A549 (cell line): ENCODE results near the gene SYNGR4. TPM values are rescaled to one million over a fixed set of nuclear protein-coding genes. Genes with fewer than 3 reads are reported as not detected.

Source experiments
- ATAC-seq, 2 experiments: fragments of 200-7000 bp in 1 of 2; fragments of >200 bp in 1 of 2; cut with Nextera tagmentation in 1 of 2; cut with Tn5 transposase in 1 of 2; 3 replicates each; pipeline versions ENCODE4 v1.8.0 to v1.9.1; 2018 to 2020; ENCODE audit warnings: mild to moderate bottlenecking in 1 of 2, moderate library complexity in 1 of 2
- CTCF ChIA-PET: fragments of 300-600 bp; sonication (Branson Sonifier 250); formaldehyde crosslinking; extraction: SDS; loops from one replicate; lab custom pipeline; 2021; ENCODE audit warnings: antibody characterized with exemption, inconsistent platforms; lab: Yijun Ruan, JAX
- POLR2A ChIA-PET: fragments of 350-600 bp; formaldehyde crosslinking; extraction: SDS; loops from one replicate; lab custom pipeline; 2021; ENCODE audit warnings: antibody characterized with exemption, inconsistent platforms; lab: Yijun Ruan, JAX
- DNase-seq, 2 experiments: peaks; one replicate each; pipeline versions ENCODE4 v3.0.0 to v3.0.0-alpha.2; 2011 to 2016; ENCODE audit warnings: low read depth in 1 of 2, low spot score in 1 of 2
- FAIRE-seq: peaks from 2 replicates; lab custom pipeline; 2011; peaks lifted over from hg19 to GRCh38; lab: Jason Lieb, UNC
- H3K27ac ChIP-seq, 2 experiments: fragments of >200 bp; sonication (Bioruptor Twin); formaldehyde crosslinking; 3 replicates each; pipeline ENCODE4 v1.5.1; 2016 to 2017
- H3K4me1 ChIP-seq: fragments of >200 bp; sonication (Bioruptor Twin); formaldehyde crosslinking; 3 replicates; pipeline ENCODE4 v1.6.1; 2016
- H3K4me2 ChIP-seq: fragments of >200 bp; sonication (Bioruptor Twin); formaldehyde crosslinking; 3 replicates; pipeline ENCODE4 v1.6.1; 2016
- H3K4me3 ChIP-seq: fragments of >200 bp; sonication (Bioruptor Twin); formaldehyde crosslinking; 3 replicates; pipeline ENCODE4 v1.5.1; 2016
- H3K9me3 ChIP-seq: fragments of >200 bp; sonication (Bioruptor Twin); formaldehyde crosslinking; 3 replicates; pipeline ENCODE4 v1.6.1; 2016
- CBX8 ChIP-seq: fragments of 200-600 bp; sonication (generic); IDR thresholded peaks from 2 replicates; pipeline ENCODE4 v1.6.1; 2016
- CHD2 ChIP-seq: fragments of 150-350 bp; IDR thresholded peaks from 2 replicates; pipeline ENCODE4 v1.6.1; 2014; ENCODE audit warnings: low read length; ENCODE audit not compliant: partially characterized antibody
- CTCF ChIP-seq: fragments of >200 bp; sonication (Bioruptor Twin); formaldehyde crosslinking; IDR thresholded peaks from 3 replicates; pipeline ENCODE4 v1.5.1; 2016
- EHMT2 ChIP-seq: fragments of 200-600 bp; sonication (generic); IDR thresholded peaks from 2 replicates; pipeline ENCODE4 v1.6.1; 2016; ENCODE audit warnings: antibody characterized with exemption, low read depth, mild to moderate bottlenecking, moderate library complexity
- ELK1 ChIP-seq: fragments of 150-350 bp; IDR thresholded peaks from 2 replicates; pipeline ENCODE4 v1.6.1; 2014; ENCODE audit warnings: low read depth, mild to moderate bottlenecking, low read length
- FOSL2 ChIP-seq, 2 experiments: fragments of 450-650 bp in 1 of 2; fragments of >200 bp in 1 of 2; sonication (Bioruptor Twin) in 1 of 2; formaldehyde crosslinking; IDR thresholded peaks; 2 replicates each; pipeline versions ENCODE4 v1.5.0 to v1.6.1; 2016 to 2020; ENCODE audit warnings: mild to moderate bottlenecking in 1 of 2, moderate library complexity in 1 of 2
- HMGXB4 ChIP-seq: fragments of 250-450 bp; sonication (Bioruptor Pico); IDR thresholded peaks from 2 replicates; pipeline ENCODE4 v1.5.0; 2021; ENCODE audit warnings: mild to moderate bottlenecking, moderate library complexity, borderline replicate concordance
- HOXA7 ChIP-seq: fragments of 250-450 bp; sonication (Bioruptor Pico); IDR thresholded peaks from 2 replicates; pipeline ENCODE4 v1.5.0; 2020; ENCODE audit warnings: mild to moderate bottlenecking, moderate library complexity
- HOXB13 ChIP-seq: fragments of 250-450 bp; sonication (Bioruptor Pico); IDR thresholded peaks from 2 replicates; pipeline ENCODE4 v1.5.0; 2020; ENCODE audit warnings: low read depth, mild to moderate bottlenecking, moderate library complexity
- JUN ChIP-seq, 2 experiments: fragments of >200 bp; sonication (Bioruptor Twin); formaldehyde crosslinking; IDR thresholded peaks; 2 replicates in 1 of 2; 3 replicates in 1 of 2; pipeline ENCODE4 v1.6.1; 2016 to 2017
- KDM1A ChIP-seq: fragments of 200-600 bp; sonication (generic); IDR thresholded peaks from 2 replicates; pipeline ENCODE4 v1.6.1; 2016; ENCODE audit warnings: low read depth, mild to moderate bottlenecking
- MAFK ChIP-seq: fragments of 450-650 bp; IDR thresholded peaks from 2 replicates; pipeline ENCODE4 v1.6.1; 2014; ENCODE audit not compliant: partially characterized antibody
- MAZ ChIP-seq: fragments of 150-350 bp; IDR thresholded peaks from 2 replicates; pipeline ENCODE4 v1.6.1; 2014; ENCODE audit warnings: antibody characterized with exemption, low read depth, low read length, borderline replicate concordance
- NFE2L2 ChIP-seq: fragments of 150-350 bp; conservative IDR thresholded peaks from 2 replicates; pipeline ENCODE4 v1.6.1; 2014; ENCODE audit warnings: low read length
- PBX3 ChIP-seq: IDR thresholded peaks from 2 replicates; pipeline ENCODE4 v1.6.1; 2012
- POLR2A ChIP-seq: IDR thresholded peaks from 2 replicates; pipeline ENCODE4 v1.6.1; 2012; ENCODE audit warnings: mild to moderate bottlenecking, low read length
- POLR2AphosphoS2 ChIP-seq: conservative IDR thresholded peaks from 2 replicates; pipeline ENCODE4 v1.6.1; 2012; ENCODE audit warnings: low read length, improper control_type of control experiment, inconsistent platforms
- RAD21 ChIP-seq, 2 experiments: fragments of >200 bp in 1 of 2; sonication (Bioruptor Twin) in 1 of 2; formaldehyde crosslinking in 1 of 2; IDR thresholded peaks in 1 of 2; conservative IDR thresholded peaks in 1 of 2; 2 replicates in 1 of 2; 3 replicates in 1 of 2; pipeline ENCODE4 v1.6.1; 2012 to 2018; ENCODE audit warnings: inconsistent platforms in 1 of 2
- RARB ChIP-seq: fragments of 250-450 bp; sonication (Bioruptor Pico); IDR thresholded peaks from 2 replicates; pipeline ENCODE4 v1.8.0; 2021; ENCODE audit warnings: mild to moderate bottlenecking, moderate library complexity
- REST ChIP-seq: fragments of 200-600 bp; sonication (generic); IDR thresholded peaks from 2 replicates; pipeline ENCODE4 v1.6.1; 2016; ENCODE audit warnings: antibody characterized with exemption, mild to moderate bottlenecking, moderate library complexity
- RFX5 ChIP-seq: fragments of 450-650 bp; IDR thresholded peaks from 2 replicates; pipeline ENCODE4 v1.7.1; 2014; ENCODE audit warnings: antibody characterized with exemption, mild to moderate bottlenecking, moderate library complexity
- TFCP2L1 ChIP-seq: fragments of 250-450 bp; sonication (Bioruptor Pico); IDR thresholded peaks from 2 replicates; pipeline ENCODE4 v1.5.0; 2021; ENCODE audit warnings: mild to moderate bottlenecking
- ZNF302 ChIP-seq: fragments of 250-450 bp; sonication (Bioruptor Pico); IDR thresholded peaks from 2 replicates; pipeline ENCODE4 v1.9.0; 2021; ENCODE audit warnings: inconsistent platforms, mild to moderate bottlenecking, moderate library complexity
- WGBS: methylation state at CpG from one replicate; pipeline ENCODE4 v1.1.6; 2017; ENCODE audit errors: missing lambda C conversion rate; 5-methylcytosine and 5-hydroxymethylcytosine counted together
- polyA plus RNA-seq, 4 experiments: library from polyadenylated mRNA; depleted of rRNA in 3 of 4; stranded (reverse); fragments of >200 nt; fragmentation: RNase III in 1 of 4; extraction: RNeasy Plus Mini Kit Qiagen cat#74134 plus additional on column Dnase treatment in 1 of 4; gene quantifications; 2 replicates in 3 of 4; 3 replicates in 1 of 4; pipeline ENCODE4 v1.2.3, GENCODE V29; 2011 to 2017
- TF ChIP-seq, protein P1 (sequence below): IDR thresholded peaks from 2 replicates; pipeline ENCODE4 v1.6.1; 2012
- TF ChIP-seq, protein P2 (sequence below): fragments of >200 bp; sonication (Bioruptor Twin); formaldehyde crosslinking; IDR thresholded peaks from 2 replicates; pipeline ENCODE4 v1.6.1; 2016

SYNGR4 gene
- polyA plus RNA-seq, 2 of the 4 experiments (the other 2 are of a cell fraction): 2.3 to 4.4 TPM

- Histone ChIP-seq H3K27ac (peak overlapping the region; percentile 64 to 81), H3K4me3 (no peak overlapping the region), H3K9me3 (no peaks in the 10 kb centered on the region), H3K4me1 (peaks cover 23% of the 10 kb centered on the region), H3K4me2 (peak overlapping the region; percentile 63)
- POLR2A ChIA-PET: interaction anchor here (1.7 to 2.0 kb wide), 2 partner anchors 10 to 18 kb away, joined by 10 read pairs; partner anchors contain the start of genes KDELR1, SYNGR4 and TMEM143
- WGBS: 94% methylated on average over 11 of the region's 11 CpGs
- FAIRE-seq (no peak), DNase-seq (no peak), ATAC-seq (peak; percentile 9 to 23; a peak in 3 of 6 replicates)
- no peak for TF ChIP-seq RFX5
- TF ChIP-seq CTCF: no peak
- TF ChIP-seq MAFK: no peak
- TF ChIP-seq REST: no peak
- TF ChIP-seq EHMT2: no peak
- TF ChIP-seq ELK1: no peak
- TF ChIP-seq KDM1A: no peak
- TF ChIP-seq CBX8: no peak
- TF ChIP-seq HOXB13 (CRISPR knock-in tag): no peak
- TF ChIP-seq RAD21 (conservative IDR thresholded peaks at IDR 0.05 in 1 of 2, IDR thresholded peaks at IDR 0.05 in 1 of 2): no peak
- no peak for TF ChIP-seq ZNF302
- TF ChIP-seq PBX3: no peak
- TF ChIP-seq POLR2A: no peak
- TF ChIP-seq RARB: no peak
- TF ChIP-seq CHD2: no peak
- no peak for TF ChIP-seq JUN (IDR thresholded peaks at IDR 0.05)
- no peak for TF ChIP-seq HOXA7 (CRISPR knock-in tag)
- CTCF ChIA-PET: interaction anchor here (0.6 to 6.7 kb wide), 7 partner anchors 10 to 159 kb away, joined by 3 to 54 read pairs (median 4); partner anchors contain the start of genes KDELR1, SYNGR4 and TMEM143
Measured at GRCh38 chr19:48373567-48373966, 9.4 kb downstream of the SYNGR4 start.

- Histone ChIP-seq H3K9me3 (no peaks in the 10 kb centered on the region), H3K4me3 (no peak overlapping the region), H3K27ac (no peak overlapping the region), H3K4me1 (peaks cover 5% of the 10 kb centered on the region), H3K4me2 (no peak overlapping the region)
- ATAC-seq (no peak), FAIRE-seq (no peak), DNase-seq (no peak)
- ChIA-PET CTCF (interaction anchor here (0.7 to 1.8 kb wide), 2 partner anchors 44 to 179 kb away, joined by 3 to 7 read pairs; no protein-coding TSS in a partner anchor), POLR2A (no interaction called here)
- WGBS: 90% methylated on average over 10 of the region's 10 CpGs
- no peak for TF ChIP-seq POLR2A
- TF ChIP-seq TFCP2L1 (CRISPR knock-in tag): no peak
- TF ChIP-seq HOXA7 (CRISPR knock-in tag): no peak
- TF ChIP-seq ZNF302: no peak
- TF ChIP-seq, protein P1, sequence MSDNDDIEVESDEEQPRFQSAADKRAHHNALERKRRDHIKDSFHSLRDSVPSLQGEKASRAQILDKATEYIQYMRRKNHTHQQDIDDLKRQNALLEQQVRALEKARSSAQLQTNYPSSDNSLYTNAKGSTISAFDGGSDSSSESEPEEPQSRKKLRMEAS: no peak
- no peak for TF ChIP-seq MAZ
- TF ChIP-seq, protein P2, sequence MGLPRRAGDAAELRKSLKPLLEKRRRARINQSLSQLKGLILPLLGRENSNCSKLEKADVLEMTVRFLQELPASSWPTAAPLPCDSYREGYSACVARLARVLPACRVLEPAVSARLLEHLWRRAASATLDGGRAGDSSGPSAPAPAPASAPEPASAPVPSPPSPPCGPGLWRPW: no peak
- no peak for TF ChIP-seq ELK1
- TF ChIP-seq HMGXB4 (CRISPR knock-in tag): no peak
- TF ChIP-seq MAFK: no peak
- TF ChIP-seq HOXB13 (CRISPR knock-in tag): no peak
- TF ChIP-seq POLR2AphosphoS2: no peak
- TF ChIP-seq EHMT2: no peak
- TF ChIP-seq FOSL2 (IDR thresholded peaks at IDR 0.05): no peak
- no peak for TF ChIP-seq FOSL2 (CRISPR knock-in tag; IDR thresholded peaks at IDR 0.05)
- no peak for TF ChIP-seq NFE2L2
Measured at GRCh38 chr19:48378194-48378570, 14.0 kb downstream of the SYNGR4 start.
